Measurements from ENCODE around the gene CDK18.

CDK18 gene

DNA sequence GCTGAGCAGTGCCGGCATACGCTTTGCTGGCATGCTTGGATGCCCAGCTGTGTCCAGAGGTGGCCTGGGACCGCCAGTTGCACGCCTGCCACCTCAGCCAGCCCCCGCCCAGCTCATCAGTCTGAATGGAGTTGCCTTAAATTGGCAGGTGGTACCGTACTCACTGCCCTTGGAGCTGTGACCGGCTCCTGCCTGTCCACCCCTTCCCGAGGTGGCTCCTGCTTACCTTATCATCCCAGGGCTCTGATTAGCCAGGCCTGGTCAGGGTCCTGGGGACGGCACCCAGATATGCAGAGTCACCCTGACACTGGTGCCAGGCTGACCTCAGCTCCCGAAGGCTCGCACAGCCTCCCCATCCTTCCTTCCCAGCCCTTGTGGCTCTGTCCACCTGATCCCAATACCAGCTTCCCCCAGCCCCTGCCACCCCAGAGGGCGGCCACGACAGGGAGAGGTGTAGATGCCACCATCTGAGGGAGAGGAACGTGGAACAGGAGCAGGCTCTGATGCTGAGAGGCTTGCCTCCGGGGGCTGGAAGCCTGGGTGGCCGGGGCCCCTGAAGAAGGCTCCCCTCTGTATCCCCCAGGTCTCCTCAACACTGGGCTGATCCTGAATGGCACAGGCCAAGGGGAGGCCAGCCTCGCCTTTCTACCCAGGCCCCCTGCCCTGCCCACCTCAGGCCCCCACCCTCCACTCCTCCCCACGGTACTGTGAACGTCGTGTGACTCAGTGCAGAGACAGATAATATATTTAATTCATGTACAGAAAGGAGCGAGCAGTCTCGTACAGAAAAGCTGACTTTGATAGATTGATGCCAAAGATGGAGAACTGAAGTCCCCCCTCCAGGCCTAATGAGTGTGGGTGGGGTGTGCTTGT, 27.8 kb downstream of the CDK18 start:
- no peak overlapping the region for H3K27ac Mint-ChIP-seq
- peaks cover 4% of the 10 kb centered on the region for H3K4me1 Mint-ChIP-seq (ENCODE audit: low read depth)
- no peaks in the 10 kb centered on the region for H3K9me3 Mint-ChIP-seq (ENCODE audit: low read depth)
- no peak overlapping the region for H3K4me3 Mint-ChIP-seq
- peaks cover under 1% of the 10 kb centered on the region for H3K27me3 Mint-ChIP-seq
- no peaks in the 10 kb centered on the region for H3K36me3 Mint-ChIP-seq

DNA sequence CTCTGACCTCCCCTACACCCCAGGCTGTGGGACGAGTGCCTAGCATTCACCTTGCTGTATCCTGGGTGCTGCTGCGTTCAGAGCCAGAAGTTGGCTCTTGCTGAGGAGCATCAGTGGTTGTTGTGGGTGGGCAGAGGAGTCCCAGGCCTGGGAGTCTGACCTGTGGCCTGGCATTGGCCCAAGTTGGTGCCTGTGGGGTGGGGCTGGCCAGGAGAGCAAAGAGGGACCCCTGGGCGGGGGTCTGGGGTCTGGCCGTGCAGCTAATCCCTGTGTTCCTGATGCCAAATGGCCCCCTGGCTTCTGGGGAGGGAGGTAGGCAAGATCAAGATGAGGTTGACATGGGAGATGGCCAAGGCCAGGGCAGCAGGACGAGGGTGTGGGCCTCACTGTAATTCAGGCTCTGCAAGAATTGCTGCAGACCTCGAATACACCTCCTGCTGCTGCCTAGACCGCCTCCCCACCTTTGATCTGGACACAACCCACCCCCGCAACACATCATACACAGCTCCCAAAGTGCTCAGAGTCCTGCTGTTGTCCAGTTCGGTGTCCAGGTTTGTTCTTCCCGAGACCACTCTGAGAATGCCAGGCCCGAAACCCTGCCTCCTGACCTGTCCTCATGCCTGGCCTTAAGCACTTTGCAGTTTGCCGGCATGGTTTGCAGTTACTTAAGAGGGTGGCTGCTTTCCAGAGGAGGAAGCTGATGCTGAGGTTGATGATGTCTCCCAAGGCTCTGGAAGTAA, 28.7 kb downstream of the CDK18 start:
- no peaks in the 10 kb centered on the region for H3K9me3 Mint-ChIP-seq (ENCODE audit: low read depth)
- H3K27me3 Mint-ChIP-seq = peaks cover 2% of the 10 kb centered on the region
- H3K4me1 Mint-ChIP-seq (ENCODE audit: low read depth) = peaks cover 4% of the 10 kb centered on the region
- no peak overlapping the region for H3K27ac Mint-ChIP-seq
- no peak overlapping the region for H3K4me3 Mint-ChIP-seq
- no peaks in the 10 kb centered on the region for H3K36me3 Mint-ChIP-seq

DNA sequence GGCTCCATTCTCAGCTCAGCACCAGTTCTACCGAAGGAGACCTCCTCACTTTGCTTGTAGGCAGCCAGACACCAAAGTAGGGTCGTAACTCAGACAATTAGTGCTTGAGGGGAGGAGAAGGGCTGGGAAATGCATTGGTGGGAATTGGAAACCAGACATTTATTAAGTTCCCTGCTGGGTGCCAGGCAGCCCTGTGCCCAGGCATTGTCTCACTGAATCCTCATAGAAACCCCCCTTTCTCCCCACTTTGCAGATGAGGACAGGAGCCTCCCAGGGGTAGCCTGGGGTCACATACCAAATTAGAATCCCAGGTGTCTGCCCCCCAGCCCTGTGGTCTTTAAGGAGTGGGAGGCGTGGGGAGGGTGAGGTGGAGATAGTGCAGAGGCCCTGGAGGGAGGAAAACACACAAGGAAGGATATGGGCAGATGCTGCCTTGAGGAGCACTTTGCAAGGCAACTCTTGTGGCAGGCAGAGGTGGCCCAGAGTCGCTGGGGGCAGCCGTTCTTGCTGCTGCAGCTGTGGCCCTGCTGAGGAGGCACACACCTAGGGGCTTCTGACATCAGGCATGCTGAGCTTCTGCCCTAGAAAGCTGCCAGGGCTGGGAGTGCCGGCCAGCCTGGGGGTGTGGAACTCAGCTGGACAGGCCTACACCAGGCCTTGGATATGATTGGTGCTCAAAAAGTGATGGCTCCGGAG, 29.4 kb downstream of the CDK18 start:
- H3K4me1 Mint-ChIP-seq (ENCODE audit: low read depth) = peaks cover 4% of the 10 kb centered on the region
- no peak overlapping the region for H3K27ac Mint-ChIP-seq
- H3K4me3 Mint-ChIP-seq = no peak overlapping the region
- peaks cover 2% of the 10 kb centered on the region for H3K27me3 Mint-ChIP-seq
- no peaks in the 10 kb centered on the region for H3K9me3 Mint-ChIP-seq (ENCODE audit: low read depth)
- H3K36me3 Mint-ChIP-seq = no peaks in the 10 kb centered on the region

DNA sequence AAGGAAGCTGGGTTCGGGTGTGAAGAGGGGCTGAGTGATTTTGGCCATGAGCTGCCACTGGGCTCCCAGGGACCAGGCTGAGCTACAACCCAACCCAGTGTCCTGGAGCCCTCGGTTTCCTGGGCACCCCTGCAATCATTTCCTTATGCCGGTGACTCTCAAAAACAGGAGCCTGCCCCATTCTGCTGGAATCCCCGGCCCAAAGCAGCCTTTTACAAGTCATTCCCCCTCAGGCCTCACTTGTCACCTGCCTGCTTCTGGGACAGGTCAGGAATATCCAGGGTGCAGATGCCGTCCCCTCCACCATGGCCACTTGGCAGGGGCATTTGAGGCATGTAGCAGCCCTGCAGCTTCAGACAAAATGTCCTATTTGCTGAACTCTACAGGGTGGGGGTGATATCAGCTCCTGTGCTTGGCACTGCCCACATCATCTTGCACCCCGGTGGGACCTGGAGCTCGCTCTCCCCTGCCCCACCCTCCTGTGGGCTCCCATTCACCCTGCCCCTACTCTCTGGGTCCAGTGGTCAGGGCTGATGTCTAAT, 30.0 kb downstream of the CDK18 start:
- Mint-ChIP-seq H3K36me3 (no peaks in the 10 kb centered on the region), H3K27ac (no peak overlapping the region), H3K4me1 (ENCODE audit: low read depth) (peaks cover 2% of the 10 kb centered on the region), H3K4me3 (no peak overlapping the region), H3K9me3 (ENCODE audit: low read depth) (no peaks in the 10 kb centered on the region), H3K27me3 (peaks cover 2% of the 10 kb centered on the region)

DNA sequence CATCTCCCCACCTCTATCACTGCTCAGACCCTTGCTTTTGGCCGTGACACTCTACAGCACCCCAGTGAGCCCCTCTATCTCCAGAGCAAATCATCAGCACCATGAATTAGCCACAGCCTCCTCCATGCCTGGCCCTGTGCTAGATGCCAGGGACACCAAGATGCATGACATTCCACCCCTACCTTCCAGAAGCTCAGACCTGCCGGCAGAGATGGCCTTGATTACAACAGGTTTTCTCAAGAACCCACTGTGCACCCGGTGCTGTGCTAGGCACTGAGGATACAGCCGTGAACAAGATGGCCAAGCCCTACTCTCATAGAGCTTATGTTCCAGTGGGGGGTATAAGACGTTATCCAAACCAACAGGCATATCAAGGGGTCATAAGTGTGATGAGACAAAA, 30.6 kb downstream of the CDK18 start:
- Mint-ChIP-seq H3K4me1 (ENCODE audit: low read depth) (no peaks in the 10 kb centered on the region), H3K36me3 (no peaks in the 10 kb centered on the region), H3K27ac (no peak overlapping the region), H3K4me3 (no peak overlapping the region), H3K9me3 (ENCODE audit: low read depth) (no peaks in the 10 kb centered on the region), H3K27me3 (peaks cover 2% of the 10 kb centered on the region)

DNA sequence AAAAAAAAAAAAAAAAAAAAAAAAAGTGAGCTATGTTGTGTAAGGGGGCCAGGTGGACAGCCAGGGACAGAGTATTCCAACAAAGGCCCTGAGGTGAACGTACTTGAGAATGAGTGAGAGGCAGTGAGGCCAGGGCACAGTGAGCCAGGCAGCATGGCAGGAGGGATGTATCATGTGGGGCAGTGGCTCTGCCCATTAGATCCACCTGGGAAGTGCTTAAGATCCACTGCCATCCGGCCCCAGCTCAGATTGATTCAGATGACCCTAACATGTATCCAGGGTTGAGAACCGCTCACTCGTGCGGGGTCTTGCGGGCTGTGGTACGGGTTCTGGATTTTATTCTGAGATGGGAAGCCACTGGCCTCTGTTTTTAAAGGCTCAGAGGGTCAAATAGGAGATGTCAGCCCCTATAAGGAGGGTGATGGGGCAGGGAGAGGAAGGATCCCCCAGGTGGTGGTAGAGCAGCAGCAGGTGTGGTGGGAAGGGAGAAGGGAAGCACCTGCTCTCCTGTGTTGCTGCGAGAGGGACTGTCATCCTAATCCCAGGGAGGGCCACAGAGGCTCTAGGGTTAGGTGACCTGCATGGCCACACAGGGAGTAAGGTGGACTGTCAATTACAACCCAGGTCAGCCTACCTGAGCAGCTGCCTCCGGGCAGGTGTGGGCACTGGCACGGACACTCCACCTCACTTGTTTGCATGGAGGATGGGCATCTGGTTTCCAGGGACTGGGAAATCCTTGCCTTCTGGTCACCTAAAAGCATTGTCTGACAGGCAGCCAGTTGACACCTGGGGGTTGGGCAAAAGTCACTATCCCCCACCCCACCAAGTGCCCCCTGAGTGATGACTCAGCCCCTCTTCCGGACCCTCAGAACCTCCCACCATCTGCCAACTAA, 31.6 kb downstream of the CDK18 start:
- Mint-ChIP-seq H3K9me3 (ENCODE audit: low read depth) (no peaks in the 10 kb centered on the region), H3K27me3 (peaks cover 2% of the 10 kb centered on the region), H3K27ac (no peak overlapping the region), H3K4me1 (ENCODE audit: low read depth) (no peaks in the 10 kb centered on the region), H3K4me3 (no peak overlapping the region), H3K36me3 (no peaks in the 10 kb centered on the region)

DNA sequence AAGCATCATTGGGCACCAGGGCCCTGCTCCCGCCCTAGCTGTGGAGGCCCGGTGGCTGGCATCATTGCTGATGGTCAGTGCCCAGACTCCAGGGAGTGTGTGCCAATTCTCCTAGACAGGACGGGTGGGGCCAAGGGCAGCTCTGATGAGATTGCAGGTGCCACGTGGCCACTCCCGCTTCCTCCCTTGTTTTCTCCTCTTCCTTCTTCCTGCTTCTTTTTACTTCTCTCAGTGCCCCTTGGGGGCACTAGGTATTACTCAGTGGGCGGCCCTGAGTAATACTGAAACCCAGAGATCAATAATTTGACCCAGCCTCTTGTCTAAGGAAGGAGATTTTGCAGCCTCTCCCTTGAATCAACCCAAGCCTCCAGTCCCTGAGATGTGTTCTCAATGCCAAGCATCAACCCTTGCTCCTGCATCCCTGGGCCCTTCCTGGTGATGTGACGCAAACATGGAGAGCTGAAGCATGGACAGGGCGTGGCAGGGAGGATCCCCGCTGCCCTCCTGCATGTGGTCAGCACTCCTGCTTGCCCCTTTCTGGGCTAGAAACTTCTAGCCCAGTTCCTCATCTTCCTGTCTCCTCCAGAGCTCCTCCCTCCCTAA, 32.4 kb downstream of the CDK18 start:
- no peaks in the 10 kb centered on the region for H3K9me3 Mint-ChIP-seq (ENCODE audit: low read depth)
- peaks cover 3% of the 10 kb centered on the region for H3K27me3 Mint-ChIP-seq
- H3K4me1 Mint-ChIP-seq (ENCODE audit: low read depth) = no peaks in the 10 kb centered on the region
- no peaks in the 10 kb centered on the region for H3K36me3 Mint-ChIP-seq
- no peak overlapping the region for H3K27ac Mint-ChIP-seq
- H3K4me3 Mint-ChIP-seq = no peak overlapping the region

DNA sequence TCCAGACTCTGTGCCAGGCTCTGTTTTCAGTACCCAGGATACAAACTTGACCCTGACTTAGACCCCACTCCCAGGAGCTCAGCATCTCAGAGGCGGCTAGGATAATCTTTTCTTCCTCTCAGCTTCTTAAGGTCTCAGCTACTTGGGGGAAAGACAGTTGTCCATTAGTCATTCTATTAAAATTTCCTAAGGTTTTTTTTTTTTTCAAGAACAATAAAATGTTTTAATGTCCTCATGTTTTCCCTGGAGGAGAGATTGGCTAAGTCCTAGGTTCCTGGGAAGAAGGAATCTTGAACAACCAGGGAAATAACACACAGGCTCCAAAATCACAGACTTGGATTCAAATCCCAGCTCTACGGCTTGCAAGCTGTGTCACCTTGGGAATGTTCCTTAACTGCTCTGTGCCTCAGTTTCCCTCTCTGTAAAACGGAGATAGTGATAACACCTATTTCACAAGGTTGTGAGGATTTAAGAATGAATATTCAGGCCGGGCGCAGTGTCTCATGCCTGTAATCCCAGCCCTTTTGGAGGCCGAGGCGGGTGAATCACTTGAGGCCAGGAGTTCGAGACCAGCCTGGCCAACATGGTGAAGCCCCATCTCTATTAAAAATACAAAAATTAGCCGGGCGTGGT, 33.0 kb downstream of the CDK18 start:
- Mint-ChIP-seq H3K36me3 (no peaks in the 10 kb centered on the region), H3K27me3 (peaks cover 6% of the 10 kb centered on the region), H3K27ac (no peak overlapping the region), H3K9me3 (ENCODE audit: low read depth) (no peaks in the 10 kb centered on the region), H3K4me3 (no peak overlapping the region), H3K4me1 (ENCODE audit: low read depth) (no peaks in the 10 kb centered on the region)

DNA sequence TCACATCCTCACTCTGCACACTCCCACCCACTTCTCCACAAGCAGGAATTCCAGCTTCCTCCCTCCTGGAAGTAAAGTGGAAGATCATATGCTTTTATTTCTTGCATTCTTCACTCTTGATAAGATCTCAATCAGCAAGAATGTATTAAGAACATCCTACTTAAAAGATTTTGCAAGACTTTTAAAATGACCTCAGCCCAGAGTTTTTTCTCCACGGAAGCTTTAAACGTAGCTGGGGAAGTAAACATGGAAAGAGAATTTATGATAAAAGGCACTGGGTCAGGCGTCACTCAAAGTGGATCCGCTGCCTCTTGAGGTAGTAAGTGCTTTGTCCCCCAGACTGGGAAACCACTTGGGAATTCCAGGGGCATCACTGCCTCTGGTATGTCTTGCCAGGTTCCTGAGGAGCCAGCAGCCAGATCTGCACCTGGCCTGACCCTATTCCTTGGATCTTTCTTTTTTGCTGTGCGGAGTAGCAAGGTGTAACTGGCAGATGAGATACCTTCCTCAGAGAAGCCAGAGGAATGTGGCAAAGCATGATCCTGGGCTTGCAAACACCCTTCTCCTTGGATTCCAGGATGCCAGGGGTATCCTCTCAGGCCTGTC, 33.9 kb downstream of the CDK18 start:
- Mint-ChIP-seq H3K4me1 (ENCODE audit: low read depth) (peaks cover 3% of the 10 kb centered on the region), H3K9me3 (ENCODE audit: low read depth) (no peaks in the 10 kb centered on the region), H3K27me3 (peaks cover 6% of the 10 kb centered on the region), H3K4me3 (no peak overlapping the region), H3K27ac (no peak overlapping the region), H3K36me3 (no peaks in the 10 kb centered on the region)

DNA sequence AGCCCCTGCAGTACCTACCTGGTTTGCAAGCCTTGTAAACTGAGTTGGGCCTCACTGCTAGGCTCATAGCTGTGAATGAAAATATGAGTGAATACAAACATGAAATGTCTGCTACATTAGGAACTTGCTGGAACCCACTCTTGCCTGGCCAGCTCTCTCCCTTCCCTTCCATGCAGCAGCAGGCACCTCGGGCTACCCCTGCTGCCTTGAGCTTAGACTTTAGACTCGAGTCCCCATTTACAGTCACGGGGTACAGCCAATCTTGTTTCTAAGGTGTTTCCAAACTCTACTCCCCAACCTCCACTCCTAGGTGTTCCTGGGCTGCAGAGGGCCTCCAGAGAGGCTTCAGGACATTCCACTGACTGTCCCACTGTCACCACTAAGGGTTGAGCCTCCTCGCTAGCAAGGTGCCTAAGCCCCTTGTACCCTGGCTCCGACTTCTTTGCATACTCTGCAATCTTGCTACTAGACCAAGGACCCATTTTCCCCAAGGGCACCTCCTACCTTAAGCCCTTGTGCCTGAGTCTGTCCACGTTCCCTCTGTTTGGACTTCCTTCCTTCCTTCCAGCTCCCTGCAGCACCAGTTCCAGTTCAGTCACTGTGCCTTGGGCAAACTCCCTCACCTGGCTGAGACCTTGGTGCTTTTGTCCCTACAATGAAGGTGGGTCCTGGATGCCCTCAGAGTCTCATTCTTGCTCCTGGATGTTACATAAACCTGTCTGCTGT, 36.9 kb downstream of the CDK18 start:
- no peak overlapping the region for H3K27ac Mint-ChIP-seq
- H3K4me1 Mint-ChIP-seq (ENCODE audit: low read depth) = peaks cover 9% of the 10 kb centered on the region
- H3K4me3 Mint-ChIP-seq = no peak overlapping the region
- H3K27me3 Mint-ChIP-seq = peaks cover 16% of the 10 kb centered on the region
- H3K36me3 Mint-ChIP-seq = peaks cover 3% of the 10 kb centered on the region
- no peaks in the 10 kb centered on the region for H3K9me3 Mint-ChIP-seq (ENCODE audit: low read depth)

DNA sequence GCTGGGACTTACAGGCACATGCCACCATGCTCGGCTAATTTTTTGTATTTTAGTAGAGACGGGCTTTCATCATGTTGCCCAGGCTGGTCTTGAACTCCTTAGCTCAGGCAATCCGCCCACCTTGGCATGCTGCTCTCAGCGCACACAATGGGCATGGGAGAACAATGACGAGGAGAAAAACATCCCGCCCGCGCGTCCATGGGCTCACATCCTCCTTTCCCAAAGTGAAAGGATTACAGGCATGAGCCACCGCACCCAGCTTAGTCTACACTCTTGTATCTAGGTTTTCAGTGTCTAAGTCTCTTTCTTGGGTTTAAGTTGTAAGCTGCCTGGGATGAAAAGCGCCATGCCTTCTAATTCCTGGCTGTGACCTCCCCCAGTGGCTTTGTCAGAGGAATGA, 37.9 kb downstream of the CDK18 start:
- H3K27ac Mint-ChIP-seq = no peak overlapping the region
- peaks cover 3% of the 10 kb centered on the region for H3K36me3 Mint-ChIP-seq
- H3K4me3 Mint-ChIP-seq = no peak overlapping the region
- peaks cover 9% of the 10 kb centered on the region for H3K4me1 Mint-ChIP-seq (ENCODE audit: low read depth)
- H3K9me3 Mint-ChIP-seq (ENCODE audit: low read depth) = no peaks in the 10 kb centered on the region
- peaks cover 14% of the 10 kb centered on the region for H3K27me3 Mint-ChIP-seq

DNA sequence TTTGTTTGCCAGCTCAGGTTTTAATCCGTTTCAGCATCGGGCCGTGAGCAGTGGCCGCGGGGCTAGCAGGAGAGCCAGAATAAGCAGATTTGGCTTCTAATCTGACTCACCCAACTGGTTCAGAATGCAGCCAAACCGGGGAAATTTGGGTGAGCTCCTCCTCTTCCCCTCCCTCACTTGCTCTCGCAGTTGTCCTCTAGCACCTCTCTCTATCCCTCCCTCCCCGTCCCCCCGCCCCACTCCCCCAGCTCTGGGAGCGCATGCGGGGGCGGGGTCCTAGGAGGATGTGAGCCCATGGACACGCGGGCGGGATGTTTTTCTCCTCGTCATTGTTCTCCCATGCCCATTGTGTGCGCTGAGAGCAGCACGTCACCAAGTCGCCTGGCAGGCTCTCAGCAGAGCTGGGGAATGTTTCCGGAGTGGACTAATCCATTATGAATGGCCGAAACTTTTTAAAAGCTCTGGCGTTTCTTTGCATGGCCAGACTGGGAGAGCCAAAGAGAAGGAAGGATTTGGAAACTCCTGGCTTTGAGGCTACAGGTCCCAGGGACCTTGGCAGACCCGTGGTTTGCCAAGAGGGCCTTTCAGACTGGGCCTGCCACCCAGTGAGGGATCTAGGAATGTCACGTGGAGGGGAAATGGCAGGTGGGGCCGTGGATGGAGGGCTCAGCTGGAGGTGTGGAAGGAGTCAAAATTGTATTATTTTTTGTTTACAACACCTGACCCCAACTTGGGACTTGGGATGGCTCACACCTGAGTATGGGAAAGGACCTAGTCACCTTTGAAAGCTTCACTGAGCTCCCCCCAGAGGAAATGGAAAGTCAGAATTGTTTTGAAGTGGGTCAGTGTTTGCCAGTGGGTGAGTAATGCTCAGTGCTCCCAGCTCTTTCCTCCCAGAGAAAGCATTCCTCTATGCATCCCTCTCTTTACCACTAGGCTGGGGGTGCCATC, 39.2 kb downstream of the CDK18 start:
- no peaks in the 10 kb centered on the region for H3K9me3 Mint-ChIP-seq (ENCODE audit: low read depth)
- peaks cover 14% of the 10 kb centered on the region for H3K27me3 Mint-ChIP-seq
- peaks cover 3% of the 10 kb centered on the region for H3K36me3 Mint-ChIP-seq
- no peak overlapping the region for H3K27ac Mint-ChIP-seq
- H3K4me3 Mint-ChIP-seq = peak overlapping the region; percentile 22
- peaks cover 9% of the 10 kb centered on the region for H3K4me1 Mint-ChIP-seq (ENCODE audit: low read depth)

Data from activated naive CD8-positive, alpha-beta T cell (primary cell).